Parathyroid adenoma (tissue), 2 donors: ENCODE results near the gene SH3BP5L.
"Not testable (repeated sequence)": the region's sequence is repeated elsewhere in the genome, so short reads cannot be mapped to it uniquely, and the experiment has no call there.

Experiments used
- H2AFZ ChIP-seq: fragments of 300-600 bp; sonication (generic); one replicate; pipeline ENCODE4 v1.7.0; 2017; ENCODE audit warnings: antibody characterized with exemption, mild to moderate bottlenecking
- H3K27ac ChIP-seq: fragments of 300-600 bp; sonication (generic); one replicate; pipeline ENCODE4 v1.7.0; 2017
- H3K27me3 ChIP-seq: fragments of 300-600 bp; sonication (generic); one replicate; pipeline ENCODE4 v1.7.0; 2017; ENCODE audit warnings: low read length; ENCODE audit not compliant: control insufficient read depth, insufficient read depth
- H3K36me3 ChIP-seq: fragments of 300-600 bp; sonication (generic); one replicate; pipeline ENCODE4 v1.7.0; 2017; ENCODE audit warnings: low read length; ENCODE audit not compliant: control insufficient read depth, insufficient read depth
- H3K4me1 ChIP-seq: fragments of 300-600 bp; sonication (generic); one replicate; pipeline ENCODE4 v1.7.0; 2017; ENCODE audit warnings: control low read depth
- H3K4me2 ChIP-seq: fragments of 300-600 bp; sonication (generic); one replicate; pipeline ENCODE4 v1.7.0; 2017; ENCODE audit warnings: low read length
- H3K4me3 ChIP-seq: fragments of 300-600 bp; sonication (generic); one replicate; pipeline ENCODE4 v1.7.0; 2017; ENCODE audit warnings: low read depth, low read length
- H3K79me2 ChIP-seq: fragments of 300-600 bp; sonication (generic); one replicate; pipeline ENCODE4 v1.7.0; 2017; ENCODE audit warnings: control low read depth
- H3K9ac ChIP-seq: fragments of 300-600 bp; sonication (generic); one replicate; pipeline ENCODE4 v1.7.0; 2017; ENCODE audit warnings: mild to moderate bottlenecking
- H3K9me3 ChIP-seq: fragments of 300-600 bp; sonication (generic); one replicate; pipeline ENCODE4 v1.7.0; 2017; ENCODE audit warnings: low read length; ENCODE audit not compliant: control insufficient read depth
- CTCF ChIP-seq: fragments of 300-600 bp; sonication (generic); IDR thresholded peaks from one replicate; pipeline ENCODE4 v1.7.0; 2017; ENCODE audit warnings: antibody characterized with exemption, mild to moderate bottlenecking
- donor health status: primary hyperparathyroidism.

The SH3BP5L gene

GRCh38 chr1:248798791-248799190 is 26.9 kb downstream of the SH3BP5L start:
- Histone ChIP-seq H3K79me2 (no peaks in the 10 kb centered on the region), H3K4me1 (no peaks in the 10 kb centered on the region), H3K4me2 (no peak overlapping the region), H3K27me3 (no peaks in the 10 kb centered on the region), H3K4me3 (no peak overlapping the region), H3K36me3 (no peaks in the 10 kb centered on the region), H3K9me3 (no peaks in the 10 kb centered on the region), H2AFZ (no peak overlapping the region), H3K27ac (no peak overlapping the region), H3K9ac (no peak overlapping the region)
- no peak for TF ChIP-seq CTCF

GRCh38 chr1:248794663-248795062 is 31.1 kb downstream of the SH3BP5L start:
- H3K79me2 ChIP-seq, H3K9ac ChIP-seq, H3K4me2 ChIP-seq, H3K4me3 ChIP-seq, H2AFZ ChIP-seq, H3K27me3 ChIP-seq, H3K27ac ChIP-seq, H3K4me1 ChIP-seq, H3K36me3 ChIP-seq, H3K9me3 ChIP-seq: not testable (repeated sequence)

GRCh38 chr1:248793592-248793991 is 32.1 kb downstream of the SH3BP5L start:
- H3K4me2 ChIP-seq: no peak overlapping the region
- no peaks in the 10 kb centered on the region for H3K79me2 ChIP-seq
- H3K27me3 ChIP-seq: no peaks in the 10 kb centered on the region
- H3K4me1 ChIP-seq: no peaks in the 10 kb centered on the region
- H3K4me3 ChIP-seq: no peak overlapping the region
- H3K9ac ChIP-seq: no peak overlapping the region
- no peak overlapping the region for H2AFZ ChIP-seq
- H3K9me3 ChIP-seq: no peaks in the 10 kb centered on the region
- TF ChIP-seq CTCF: no peak
- H3K27ac ChIP-seq: no peak overlapping the region
- H3K36me3 ChIP-seq: no peaks in the 10 kb centered on the region

- no peak for TF ChIP-seq CTCF
- H3K79me2 ChIP-seq: no peaks in the 10 kb centered on the region
- no peaks in the 10 kb centered on the region for H3K4me1 ChIP-seq
- H3K36me3 ChIP-seq: no peaks in the 10 kb centered on the region
- H3K27ac ChIP-seq: no peak overlapping the region
- H2AFZ ChIP-seq: no peak overlapping the region
- H3K27me3 ChIP-seq: no peaks in the 10 kb centered on the region
- no peaks in the 10 kb centered on the region for H3K9me3 ChIP-seq
- no peak overlapping the region for H3K9ac ChIP-seq
- H3K4me2 ChIP-seq: no peak overlapping the region
- H3K4me3 ChIP-seq: no peak overlapping the region
Observed at GRCh38 chr1:248792342-248792741, 33.4 kb downstream of the SH3BP5L start.

GRCh38 chr1:248791010-248791409 is 34.7 kb downstream of the SH3BP5L start:
- no peak overlapping the region for H3K4me2 ChIP-seq
- no peaks in the 10 kb centered on the region for H3K4me1 ChIP-seq
- no peaks in the 10 kb centered on the region for H3K27me3 ChIP-seq
- H3K9me3 ChIP-seq: no peaks in the 10 kb centered on the region
- no peak overlapping the region for H3K27ac ChIP-seq
- no peaks in the 10 kb centered on the region for H3K79me2 ChIP-seq
- H3K36me3 ChIP-seq: no peaks in the 10 kb centered on the region
- H2AFZ ChIP-seq: no peak overlapping the region
- no peak overlapping the region for H3K9ac ChIP-seq
- TF ChIP-seq CTCF: no peak
- no peak overlapping the region for H3K4me3 ChIP-seq
